Osteocyte (in vitro differentiated cells): ENCODE results near the gene DNAJC7. TPM values are rescaled to one million over a fixed set of nuclear protein-coding genes. Genes with fewer than 3 reads are reported as not detected.
A peak's percentile ranks its signal among the peaks of the same experiment; 100 is the strongest.

Experiments
- DNase-seq: peaks from one replicate; pipeline ENCODE4 v3.0.0; 2021; ENCODE audit warnings: mixed read lengths; ENCODE audit not compliant: unreplicated experiment; ENCODE audit errors: extremely low spot score
- H3K27ac Mint-ChIP-seq: one replicate; pipeline ENCODE4 v1.8.0; 2021; ENCODE audit warnings: mild to moderate bottlenecking, mixed read lengths; ENCODE audit not compliant: unreplicated experiment
- H3K27me3 Mint-ChIP-seq: one replicate; pipeline ENCODE4 v1.8.0; 2021; ENCODE audit warnings: mixed read lengths; ENCODE audit not compliant: unreplicated experiment
- H3K36me3 Mint-ChIP-seq: one replicate; pipeline ENCODE4 v1.8.0; 2021; ENCODE audit warnings: mixed read lengths; ENCODE audit not compliant: unreplicated experiment
- H3K4me1 Mint-ChIP-seq: one replicate; pipeline ENCODE4 v1.8.0; 2021; ENCODE audit warnings: mixed read lengths; ENCODE audit not compliant: unreplicated experiment
- H3K4me3 Mint-ChIP-seq: one replicate; pipeline ENCODE4 v1.8.0; 2021; ENCODE audit warnings: mild to moderate bottlenecking, moderate library complexity, mixed read lengths; ENCODE audit not compliant: unreplicated experiment
- H3K9me3 Mint-ChIP-seq: one replicate; pipeline ENCODE4 v1.8.0; 2021; ENCODE audit warnings: mixed read lengths; ENCODE audit not compliant: unreplicated experiment
- CTCF ChIP-seq: fragments of 200-600 bp; sonication (generic); IDR thresholded peaks from 2 replicates; pipeline ENCODE4 v1.5.0; 2021; ENCODE audit warnings: antibody characterized with exemption, mild to moderate bottlenecking, moderate library complexity
- total RNA-seq: library from RNA; stranded (reverse); gene quantifications from 2 replicates; pipeline ENCODE4 v1.2.1, GENCODE V29; 2021

Gene DNAJC7
- total RNA-seq, 1 donor from 2014 or later: 73.9 TPM

- H3K36me3 Mint-ChIP-seq: no peaks in the 10 kb centered on the region
- no peaks in the 10 kb centered on the region for H3K9me3 Mint-ChIP-seq
- peaks cover 6% of the 10 kb centered on the region for H3K27me3 Mint-ChIP-seq
- no peak for DNase-seq
- TF ChIP-seq CTCF: no peak
- no peaks in the 10 kb centered on the region for H3K4me1 Mint-ChIP-seq
- no peak overlapping the region for H3K27ac Mint-ChIP-seq
- H3K4me3 Mint-ChIP-seq: no peak overlapping the region
Observed at GRCh38 chr17:42031584-42031983, 14.3 kb upstream of the DNAJC7 start.

DNA sequence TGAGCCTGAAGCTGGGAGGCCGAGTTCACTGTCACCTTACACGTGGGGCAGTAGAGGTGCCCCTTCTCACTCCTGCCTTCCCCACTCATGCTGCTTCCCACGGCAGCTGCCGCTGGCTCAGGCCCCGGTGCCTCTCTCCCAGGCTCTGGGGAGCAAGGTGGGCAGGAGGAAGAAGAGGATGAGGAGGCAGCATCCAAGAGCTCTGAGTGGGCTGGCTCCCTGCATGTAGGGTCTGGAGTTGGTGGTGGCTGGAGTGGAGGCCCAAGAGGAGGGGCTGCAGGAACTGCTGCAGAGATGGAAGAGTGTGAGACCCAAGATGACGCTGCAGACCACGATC is 11.5 kb upstream of the DNAJC7 start:
- H3K4me1 Mint-ChIP-seq: peaks cover 10% of the 10 kb centered on the region
- peaks cover 3% of the 10 kb centered on the region for H3K36me3 Mint-ChIP-seq
- H3K27ac Mint-ChIP-seq: no peak overlapping the region
- no peak overlapping the region for H3K4me3 Mint-ChIP-seq
- no peak for DNase-seq
- peaks cover 3% of the 10 kb centered on the region for H3K27me3 Mint-ChIP-seq
- no peaks in the 10 kb centered on the region for H3K9me3 Mint-ChIP-seq
- TF ChIP-seq CTCF: peak; percentile 0

DNA sequence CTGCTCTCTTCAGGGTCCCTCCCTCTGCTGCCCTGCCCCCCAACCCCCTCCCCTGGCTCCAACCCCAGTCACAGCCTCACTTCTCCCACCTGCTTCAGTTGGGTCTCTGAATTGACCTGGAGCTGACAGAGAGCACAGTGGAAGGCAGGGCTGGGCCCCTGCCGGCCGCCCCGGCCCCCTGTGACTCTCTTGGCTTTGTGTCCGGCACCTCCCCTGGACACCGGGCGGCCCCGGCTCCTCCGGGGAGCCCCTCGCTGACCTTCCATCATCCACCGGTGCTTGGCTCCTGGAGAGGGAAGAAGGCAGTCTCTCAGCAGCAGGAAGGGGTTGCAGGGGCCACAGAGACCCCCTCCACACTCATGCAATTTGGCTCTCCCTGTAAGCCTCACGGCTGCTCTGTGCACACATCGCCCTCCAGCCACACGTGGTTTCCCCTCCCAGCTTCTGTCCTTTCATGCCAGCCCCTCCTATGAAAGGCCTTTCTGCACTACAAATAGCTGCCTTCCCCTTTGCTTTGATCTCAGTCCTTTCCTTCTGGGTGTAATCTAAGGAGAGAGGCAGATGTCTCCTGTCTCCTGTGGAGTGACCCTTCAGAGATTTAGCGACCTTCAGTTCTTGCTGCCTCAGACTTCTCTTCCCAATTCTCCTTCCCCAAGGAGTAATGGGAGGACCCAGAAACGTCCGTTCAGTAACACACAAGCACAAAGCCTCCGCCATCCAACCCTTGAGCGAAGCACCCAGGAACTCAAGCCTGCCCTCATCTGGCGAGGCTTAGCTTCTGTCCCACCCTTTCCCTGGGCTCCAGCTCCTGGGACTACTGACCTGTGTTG is 10.9 kb upstream of the DNAJC7 start:
- DNase-seq: no peak
- Mint-ChIP-seq H3K36me3 (peaks cover 3% of the 10 kb centered on the region), H3K9me3 (no peaks in the 10 kb centered on the region), H3K4me3 (no peak overlapping the region), H3K27me3 (peaks cover 3% of the 10 kb centered on the region), H3K4me1 (peaks cover 10% of the 10 kb centered on the region), H3K27ac (no peak overlapping the region)
- TF ChIP-seq CTCF: peak; percentile 11

- Mint-ChIP-seq H3K27ac (no peak overlapping the region), H3K9me3 (no peaks in the 10 kb centered on the region), H3K36me3 (peaks cover 3% of the 10 kb centered on the region), H3K4me3 (no peak overlapping the region), H3K4me1 (peaks cover 10% of the 10 kb centered on the region), H3K27me3 (peaks cover 3% of the 10 kb centered on the region)
- no peak for DNase-seq
- TF ChIP-seq CTCF: no peak
Observed at GRCh38 chr17:42027590-42027889, 10.3 kb upstream of the DNAJC7 start.

- Mint-ChIP-seq H3K4me1 (peaks cover 13% of the 10 kb centered on the region), H3K9me3 (no peaks in the 10 kb centered on the region), H3K27me3 (peaks cover 3% of the 10 kb centered on the region), H3K4me3 (no peak overlapping the region), H3K36me3 (peaks cover 7% of the 10 kb centered on the region), H3K27ac (no peak overlapping the region)
- no peak for TF ChIP-seq CTCF
- DNase-seq: no peak
Observed at GRCh38 chr17:42026857-42027589, 9.8 kb upstream of the DNAJC7 start.
